Measurements from ENCODE around the gene MLX.
"Not testable (repeated sequence)": the region's sequence is repeated elsewhere in the genome, so short reads cannot be mapped to it uniquely, and the experiment has no call there.

MLX gene

GRCh38 chr17:42554250-42555121 lies 12.4 kb upstream of the MLX start:
- peak; percentile 66 to 68 (median 67) for DNase-seq
- Mint-ChIP-seq H3K27ac (peak overlapping the region; percentile 92 to 93), H3K4me3 (peak overlapping the region; percentile 89 to 91), H3K4me1 (ENCODE audit: low read depth in 2 of 2) (peaks cover 20 to 27% of the 10 kb centered on the region in 2 donors), H3K27me3 (no peaks in the 10 kb centered on the region), H3K9me3 (no peaks in the 10 kb centered on the region), H3K36me3 (ENCODE audit: insufficient read depth) (no peaks in the 10 kb centered on the region)
- peak; percentile 90 for ATAC-seq (replicated peaks)

GRCh38 chr17:42555122-42555622 lies 11.7 kb upstream of the MLX start:
- no peak for DNase-seq
- peak; percentile 2 for ATAC-seq (replicated peaks)

DNA sequence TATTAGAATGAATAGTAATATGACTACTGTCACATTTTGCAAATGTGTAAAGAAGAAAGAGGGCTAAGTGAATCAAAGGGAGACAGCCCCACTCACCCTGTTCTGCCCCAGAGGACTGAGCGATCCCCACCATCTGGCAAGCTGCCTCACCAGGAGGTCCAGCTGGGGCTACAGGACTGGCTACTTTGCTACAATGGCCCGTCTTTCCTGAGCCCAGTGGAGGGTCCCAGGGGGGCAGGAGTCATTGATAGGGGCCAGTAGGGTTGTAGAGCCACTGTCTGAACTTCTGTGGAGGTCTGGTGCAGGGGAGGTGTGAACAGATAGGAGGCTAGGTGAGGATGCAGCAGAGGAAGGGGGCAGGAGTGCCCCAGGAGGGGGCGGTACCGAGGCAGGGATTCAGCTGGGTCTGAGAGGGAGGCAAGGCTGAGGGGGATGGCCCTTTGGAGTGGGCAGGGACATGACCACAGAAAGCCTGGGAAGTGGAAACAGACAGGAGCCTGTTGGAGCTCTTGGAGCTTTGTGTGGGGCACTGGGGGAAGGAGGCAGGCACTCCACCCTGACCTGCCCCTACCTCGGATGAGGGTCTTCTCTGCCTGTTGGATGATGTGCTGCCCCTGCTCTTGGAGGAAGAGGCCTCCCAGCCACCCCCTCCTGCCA lies 10.8 kb upstream of the MLX start:
- H3K27me3 Mint-ChIP-seq; DNase-seq; ATAC-seq (replicated peaks); H3K36me3 Mint-ChIP-seq (ENCODE audit: insufficient read depth); H3K9me3 Mint-ChIP-seq: not testable (repeated sequence)
- H3K4me3 Mint-ChIP-seq = peak overlapping the region in 1 of 2 donors; percentile 91
- peaks cover 20 to 23% of the 10 kb centered on the region in 2 donors for H3K4me1 Mint-ChIP-seq (ENCODE audit: low read depth in 2 of 2)
- H3K27ac Mint-ChIP-seq = peak overlapping the region; percentile 92 to 93

More at GRCh38 chr17:42555122-42555622, 11.7 kb upstream of the MLX start:
- Mint-ChIP-seq H3K4me1 (ENCODE audit: low read depth in 2 of 2) (peaks cover 21 to 27% of the 10 kb centered on the region in 2 donors), H3K36me3 (ENCODE audit: insufficient read depth) (no peaks in the 10 kb centered on the region), H3K9me3 (no peaks in the 10 kb centered on the region), H3K27me3 (no peaks in the 10 kb centered on the region), H3K27ac (peak overlapping the region; percentile 92 to 93), H3K4me3 (peak overlapping the region; percentile 89 to 91)

DNA sequence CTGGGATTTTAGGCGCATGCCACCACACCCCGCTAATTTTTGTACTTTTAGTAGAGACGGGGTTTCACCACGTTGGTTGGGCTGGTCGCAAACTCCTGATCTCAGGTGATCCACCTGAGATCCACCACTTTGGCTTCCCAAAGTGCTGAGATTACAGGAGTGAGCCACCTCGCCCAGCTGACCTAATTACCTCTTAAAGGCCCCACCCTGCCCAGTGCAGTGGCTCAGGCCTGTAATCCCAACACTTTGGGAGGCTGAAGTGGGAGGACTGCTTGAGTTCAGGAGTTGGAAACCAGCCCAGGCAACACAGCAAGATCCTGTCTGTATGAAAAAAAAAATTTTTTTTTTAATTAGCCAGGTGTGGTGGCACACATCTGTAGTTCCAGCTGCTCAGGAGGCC lies 7.8 kb upstream of the MLX start:
- Mint-ChIP-seq H3K36me3 (ENCODE audit: insufficient read depth) (peaks cover 22% of the 10 kb centered on the region), H3K4me3 (no peak overlapping the region), H3K9me3 (no peaks in the 10 kb centered on the region), H3K4me1 (ENCODE audit: low read depth in 2 of 2) (peaks cover 26 to 31% of the 10 kb centered on the region in 2 donors), H3K27me3 (no peaks in the 10 kb centered on the region), H3K27ac (no peak overlapping the region)
- DNase-seq (no peak), ATAC-seq (replicated peaks) (no peak)

DNA sequence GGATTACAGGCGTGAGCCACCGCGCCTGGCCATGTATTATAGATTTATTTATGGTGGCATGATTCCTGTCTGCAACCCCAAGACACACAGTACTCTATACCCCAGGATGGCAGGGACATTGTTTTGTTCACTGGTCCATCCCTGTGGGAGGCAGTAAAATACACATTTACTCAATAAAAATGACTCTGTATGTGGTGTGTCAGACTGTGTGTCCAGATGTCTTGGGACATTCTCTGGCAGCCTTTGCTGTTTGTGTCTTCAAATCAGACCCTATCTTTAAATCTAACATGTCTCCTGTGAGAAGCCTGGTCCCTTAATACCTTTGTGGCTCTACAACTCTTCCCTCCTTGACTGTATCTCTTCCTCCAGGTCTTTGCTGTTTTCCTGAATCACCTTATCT lies 6.7 kb upstream of the MLX start:
- DNase-seq = no peak
- Mint-ChIP-seq H3K27me3 (no peaks in the 10 kb centered on the region), H3K36me3 (ENCODE audit: insufficient read depth) (peaks cover 26% of the 10 kb centered on the region), H3K27ac (no peak overlapping the region), H3K4me3 (peak overlapping the region in 1 of 2 donors; percentile 52), H3K4me1 (ENCODE audit: low read depth in 2 of 2) (peaks cover 22 to 25% of the 10 kb centered on the region in 2 donors), H3K9me3 (no peaks in the 10 kb centered on the region)
- no peak for ATAC-seq (replicated peaks)

DNA sequence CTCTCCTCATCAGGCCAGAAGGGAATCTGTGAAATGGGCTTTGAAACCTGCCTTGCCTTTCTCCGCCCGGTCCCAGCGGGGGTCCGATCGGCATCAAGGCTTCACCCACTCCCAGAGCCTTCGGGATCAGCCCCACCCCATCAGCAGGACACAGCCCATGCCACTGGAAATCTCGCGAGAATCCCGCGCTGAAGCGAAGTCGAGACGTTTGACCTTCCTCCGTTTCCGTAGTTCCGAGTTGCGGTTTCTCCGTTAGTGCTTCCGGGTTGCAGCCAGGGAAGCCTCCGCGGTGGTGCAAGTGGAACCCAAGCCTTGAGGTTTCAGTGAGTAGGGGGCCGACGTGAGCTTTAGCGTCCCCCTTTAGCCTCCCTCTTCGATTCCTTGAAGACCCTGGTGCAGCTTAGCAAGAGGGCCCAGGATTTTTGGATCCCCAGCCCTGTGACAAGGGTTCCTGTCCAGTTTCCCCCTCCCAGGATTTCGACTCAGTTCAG lies 5.0 kb upstream of the MLX start, which contains the start of gene COASY:
TSS of gene COASY (plus strand) at position 252 of the 491 bp plus-strand sequence. CDS start 475 bp downstream, outside the sequence.
- peak; percentile 69 for ATAC-seq (replicated peaks)
- Mint-ChIP-seq H3K4me1 (ENCODE audit: low read depth in 2 of 2) (peaks cover 27 to 31% of the 10 kb centered on the region in 2 donors), H3K27me3 (no peaks in the 10 kb centered on the region), H3K27ac (peak within 1 kb of the TSS; percentile 91 to 92), H3K36me3 (ENCODE audit: insufficient read depth) (peaks cover 43% of the 10 kb centered on the region), H3K9me3 (no peaks in the 10 kb centered on the region), H3K4me3 (peak within 1 kb of the TSS; percentile 90)
- peak; percentile 88 to 90 (median 89) for DNase-seq

DNA sequence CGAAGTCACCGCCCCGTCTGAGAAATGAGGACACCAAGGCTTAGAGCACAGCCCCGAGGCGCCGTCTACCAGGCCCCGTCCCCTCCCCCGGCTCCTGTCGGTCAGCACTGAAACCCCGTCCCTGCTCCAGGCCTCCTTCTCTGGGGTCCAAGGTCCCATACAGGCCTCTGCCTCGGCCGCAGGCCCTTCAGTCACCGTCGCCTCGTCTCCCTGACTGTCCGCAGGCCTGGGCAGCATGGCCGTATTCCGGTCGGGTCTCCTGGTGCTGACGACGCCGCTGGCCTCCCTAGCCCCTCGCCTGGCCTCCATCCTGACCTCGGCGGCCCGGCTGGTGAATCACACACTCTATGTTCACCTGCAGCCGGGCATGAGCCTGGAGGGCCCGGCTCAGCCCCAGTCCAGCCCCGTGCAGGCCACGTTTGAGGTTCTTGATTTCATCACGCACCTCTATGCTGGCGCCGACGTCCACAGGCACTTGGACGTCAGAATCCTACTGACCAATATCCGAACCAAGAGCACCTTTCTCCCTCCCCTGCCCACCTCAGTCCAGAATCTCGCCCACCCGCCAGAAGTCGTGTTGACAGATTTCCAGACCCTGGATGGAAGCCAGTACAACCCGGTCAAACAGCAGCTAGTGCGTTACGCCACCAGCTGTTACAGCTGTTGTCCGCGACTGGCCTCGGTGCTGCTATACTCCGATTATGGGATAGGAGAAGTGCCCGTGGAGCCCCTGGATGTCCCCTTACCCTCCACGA lies 4.3 kb upstream of the MLX start:
- Mint-ChIP-seq H3K27ac (peak overlapping the region; percentile 91 to 92), H3K4me3 (peak overlapping the region; percentile 90), H3K27me3 (no peaks in the 10 kb centered on the region), H3K36me3 (ENCODE audit: insufficient read depth) (peaks cover 48% of the 10 kb centered on the region), H3K9me3 (no peaks in the 10 kb centered on the region), H3K4me1 (ENCODE audit: low read depth in 2 of 2) (peaks cover 32 to 34% of the 10 kb centered on the region in 2 donors)
- DNase-seq (no peak), ATAC-seq (replicated peaks) (no peak)

GRCh38 chr17:42563143-42563509 lies 3.8 kb upstream of the MLX start:
- ATAC-seq (replicated peaks) = no peak
- no peaks in the 10 kb centered on the region for H3K27me3 Mint-ChIP-seq
- H3K9me3 Mint-ChIP-seq = no peaks in the 10 kb centered on the region
- H3K4me3 Mint-ChIP-seq = peak overlapping the region; percentile 90
- peak overlapping the region in 1 of 2 donors; percentile 92 for H3K27ac Mint-ChIP-seq
- peaks cover 36 to 38% of the 10 kb centered on the region in 2 donors for H3K4me1 Mint-ChIP-seq (ENCODE audit: low read depth in 2 of 2)
- DNase-seq = no peak
- peaks cover 54% of the 10 kb centered on the region for H3K36me3 Mint-ChIP-seq (ENCODE audit: insufficient read depth)

DNA sequence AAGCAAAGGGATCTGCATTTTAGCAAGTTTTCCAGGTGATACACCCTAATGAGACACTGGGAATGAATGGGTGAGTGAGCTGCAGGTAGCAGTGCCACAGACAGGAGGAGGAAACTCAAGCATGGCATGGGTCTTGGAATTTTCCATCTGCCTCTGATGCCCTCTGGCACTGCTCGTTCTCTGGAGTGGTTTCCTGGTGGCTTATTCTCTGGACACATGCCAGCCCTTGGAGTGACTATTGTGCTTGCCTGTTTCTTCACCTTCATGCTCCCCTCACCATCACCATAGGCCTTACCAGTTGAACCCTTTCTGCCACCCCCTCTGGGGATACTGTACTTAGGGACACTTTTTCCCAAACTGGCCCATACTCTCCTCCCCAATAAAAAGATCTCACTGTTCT lies 3.4 kb upstream of the MLX start:
- Mint-ChIP-seq H3K27ac (peak overlapping the region in 1 of 2 donors; percentile 92), H3K9me3 (no peaks in the 10 kb centered on the region), H3K4me1 (ENCODE audit: low read depth in 2 of 2) (peaks cover 38 to 39% of the 10 kb centered on the region in 2 donors), H3K27me3 (no peaks in the 10 kb centered on the region), H3K4me3 (peak overlapping the region; percentile 62 to 90), H3K36me3 (ENCODE audit: insufficient read depth) (peaks cover 55% of the 10 kb centered on the region)
- DNase-seq (no peak), ATAC-seq (replicated peaks) (no peak)

- Mint-ChIP-seq H3K9me3 (no peaks in the 10 kb centered on the region), H3K27me3 (no peaks in the 10 kb centered on the region), H3K36me3 (ENCODE audit: insufficient read depth) (peaks cover 57% of the 10 kb centered on the region), H3K27ac (peak overlapping the region in 1 of 2 donors; percentile 92), H3K4me3 (peak overlapping the region; percentile 62 to 90), H3K4me1 (ENCODE audit: low read depth in 2 of 2) (peaks cover 42% of the 10 kb centered on the region in 2 donors)
- ATAC-seq (replicated peaks) = no peak
- DNase-seq = no peak
These were observed 3.0 kb upstream of the MLX start for GRCh38 chr17:42563950-42564349.

DNA sequence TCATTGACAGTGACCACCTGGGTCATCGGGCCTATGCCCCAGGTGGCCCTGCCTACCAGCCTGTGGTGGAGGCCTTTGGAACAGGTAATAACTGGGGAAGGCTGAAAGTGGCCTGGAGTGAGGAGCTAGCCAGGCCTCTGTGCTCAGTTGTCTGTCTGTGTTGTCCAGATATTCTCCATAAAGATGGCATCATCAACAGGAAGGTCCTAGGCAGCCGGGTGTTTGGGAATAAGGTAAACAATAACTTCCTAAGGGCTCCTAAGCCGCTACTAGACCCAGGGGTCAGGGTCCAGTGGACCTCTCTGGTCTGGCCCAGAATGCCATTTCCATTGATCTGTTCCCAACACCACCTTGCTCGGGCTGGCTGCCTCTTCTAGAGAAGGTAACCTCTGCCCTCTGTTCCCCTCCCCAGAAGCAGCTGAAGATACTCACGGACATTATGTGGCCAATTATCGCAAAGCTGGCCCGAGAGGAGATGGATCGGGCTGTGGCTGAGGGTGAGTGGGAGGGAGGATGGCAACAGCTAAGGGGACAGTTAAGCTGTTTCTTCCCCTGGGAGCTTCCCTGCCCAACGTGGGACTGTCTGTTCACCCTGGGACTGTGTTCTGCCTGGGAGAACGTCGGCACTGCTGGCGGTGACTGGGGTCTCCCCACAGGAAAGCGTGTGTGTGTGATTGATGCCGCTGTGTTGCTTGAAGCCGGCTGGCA lies 1.9 kb upstream of the MLX start:
- DNase-seq (no peak), ATAC-seq (replicated peaks) (no peak)
- peaks cover 60% of the 10 kb centered on the region for H3K36me3 Mint-ChIP-seq (ENCODE audit: insufficient read depth)
- H3K4me1 Mint-ChIP-seq (ENCODE audit: low read depth in 2 of 2) = peaks cover 40 to 43% of the 10 kb centered on the region in 2 donors
- H3K9me3 Mint-ChIP-seq = no peaks in the 10 kb centered on the region
- peak overlapping the region in 1 of 2 donors; percentile 22 for H3K27ac Mint-ChIP-seq
- H3K4me3 Mint-ChIP-seq = no peak overlapping the region
- H3K27me3 Mint-ChIP-seq = no peaks in the 10 kb centered on the region

DNA sequence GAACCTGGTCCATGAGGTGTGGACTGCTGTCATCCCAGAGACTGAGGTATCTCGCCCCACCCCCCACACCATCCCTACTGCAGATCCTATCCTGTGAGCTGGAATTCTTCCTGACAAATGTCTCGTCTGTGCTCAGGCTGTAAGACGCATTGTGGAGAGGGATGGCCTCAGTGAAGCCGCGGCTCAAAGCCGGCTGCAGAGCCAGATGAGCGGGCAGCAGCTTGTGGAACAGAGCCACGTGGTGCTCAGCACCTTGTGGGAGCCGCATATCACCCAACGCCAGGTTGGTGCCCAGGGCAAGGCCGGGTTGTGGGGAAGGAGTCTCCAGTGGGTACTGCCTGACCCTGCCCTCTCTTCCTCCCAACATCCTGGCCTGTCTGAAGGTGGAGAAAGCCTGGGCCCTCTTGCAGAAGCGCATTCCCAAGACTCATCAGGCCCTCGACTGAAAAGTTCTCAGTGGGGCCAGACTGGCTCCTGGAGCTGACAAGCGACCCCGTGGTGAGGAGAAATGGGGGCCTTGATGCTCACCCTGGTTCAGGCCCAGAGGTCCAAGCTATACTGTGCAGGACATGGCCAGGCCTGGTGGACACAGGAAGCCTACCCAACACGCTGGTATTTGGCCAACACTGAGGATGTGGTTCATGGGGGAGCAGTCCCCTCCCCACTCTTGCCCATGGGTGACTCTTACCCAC lies 1.2 kb upstream of the MLX start:
- Mint-ChIP-seq H3K4me3 (peak overlapping the region; percentile 87 to 98), H3K27ac (peak overlapping the region; percentile 88 to 93), H3K36me3 (ENCODE audit: insufficient read depth) (peaks cover 67% of the 10 kb centered on the region), H3K9me3 (no peaks in the 10 kb centered on the region), H3K4me1 (ENCODE audit: low read depth in 2 of 2) (peaks cover 40 to 43% of the 10 kb centered on the region in 2 donors), H3K27me3 (no peaks in the 10 kb centered on the region)
- no peak for DNase-seq
- no peak for ATAC-seq (replicated peaks)
